OCI-M2 (cell line): Measurements from ENCODE around the gene DDX42.
"Not testable (repeated sequence)": the region's sequence is repeated elsewhere in the genome, so short reads cannot be mapped to it uniquely, and the experiment has no call there.

Source experiments
- DNase-seq: peaks from one replicate; lab custom pipeline; 2025; ENCODE audit not compliant: unreplicated experiment; lab: John Stamatoyannopoulos, UW

The DDX42 gene

GRCh38 chr17:63774969-63775265 lies 947 bp downstream of the DDX42 start:
- DNase-seq: no peak

GRCh38 chr17:63775420-63775819 lies 1.4 kb downstream of the DDX42 start:
- no peak for DNase-seq

GRCh38 chr17:63780507-63780906 lies 6.5 kb downstream of the DDX42 start:
- no peak for DNase-seq

GRCh38 chr17:63780928-63781327 lies 7.0 kb downstream of the DDX42 start:
- no peak for DNase-seq

- DNase-seq: no peak
Measured at GRCh38 chr17:63783522-63783921, 9.6 kb downstream of the DDX42 start.

- no peak for DNase-seq
Measured at GRCh38 chr17:63785556-63785955, 11.6 kb downstream of the DDX42 start.

GRCh38 chr17:63786117-63786516 lies 12.1 kb downstream of the DDX42 start:
- no peak for DNase-seq

GRCh38 chr17:63786971-63787711 lies 13.2 kb downstream of the DDX42 start:
- no peak for DNase-seq

GRCh38 chr17:63790057-63790456 lies 16.1 kb downstream of the DDX42 start:
- no peak for DNase-seq

- no peak for DNase-seq
Measured at GRCh38 chr17:63792055-63792729, 18.2 kb downstream of the DDX42 start.

- not testable (repeated sequence) for DNase-seq
Measured at GRCh38 chr17:63796375-63796774, 22.4 kb downstream of the DDX42 start.

GRCh38 chr17:63798572-63799106 lies 24.7 kb downstream of the DDX42 start:
- DNase-seq: no peak

GRCh38 chr17:63800783-63801182 lies 26.8 kb downstream of the DDX42 start:
- DNase-seq: no peak

GRCh38 chr17:63804328-63804727 lies 30.4 kb downstream of the DDX42 start:
- DNase-seq: no peak

GRCh38 chr17:63805591-63805990 lies 31.6 kb downstream of the DDX42 start:
- DNase-seq: no peak

GRCh38 chr17:63809970-63810369 lies 36.0 kb downstream of the DDX42 start:
- DNase-seq: no peak

GRCh38 chr17:63816123-63816522 lies 42.2 kb downstream of the DDX42 start:
- DNase-seq: no peak

GRCh38 chr17:63816669-63817068 lies 42.7 kb downstream of the DDX42 start:
- no peak for DNase-seq

- no peak for DNase-seq
Measured at GRCh38 chr17:63817736-63818385, 43.9 kb downstream of the DDX42 start.

GRCh38 chr17:63819131-63819530 lies 45.2 kb downstream of the DDX42 start:
- DNase-seq: no peak

GRCh38 chr17:63819585-63820537 lies 45.9 kb downstream of the DDX42 start:
- no peak for DNase-seq
